ENCODE measurements around the gene CHRM2.
A peak's percentile ranks its signal among the peaks of the same experiment; 100 is the strongest.

Gene CHRM2

GRCh38 chr7:136957391-136957790, 88.9 kb downstream of the CHRM2 start:
- DNase-seq (ENCODE audit: low read depth in 2 of 2) = no peak

GRCh38 chr7:136958016-136958415, 89.6 kb downstream of the CHRM2 start:
- no peak for DNase-seq (ENCODE audit: low read depth in 2 of 2)

GRCh38 chr7:136964347-136964746, 95.9 kb downstream of the CHRM2 start:
- DNase-seq (ENCODE audit: low read depth in 2 of 2) = no peak

- DNase-seq (ENCODE audit: low read depth in 2 of 2) = no peak
Measured at GRCh38 chr7:136966825-136967224, 98.4 kb downstream of the CHRM2 start.

- no peak for DNase-seq (ENCODE audit: low read depth in 2 of 2)
Measured at GRCh38 chr7:136969761-136970160, 101.3 kb downstream of the CHRM2 start.

- DNase-seq (ENCODE audit: low read depth in 2 of 2) = no peak
Measured at GRCh38 chr7:136971776-136972175, 103.3 kb downstream of the CHRM2 start.

GRCh38 chr7:136976504-136977251, 108.2 kb downstream of the CHRM2 start:
- DNase-seq (ENCODE audit: low read depth in 2 of 2) = no peak

GRCh38 chr7:136993377-136993776, 124.9 kb downstream of the CHRM2 start:
- DNase-seq (ENCODE audit: low read depth in 2 of 2) = no peak

GRCh38 chr7:136997735-136998134, 129.3 kb downstream of the CHRM2 start:
- no peak for DNase-seq (ENCODE audit: low read depth in 2 of 2)

GRCh38 chr7:136998495-136998894, 130.0 kb downstream of the CHRM2 start:
- no peak for DNase-seq (ENCODE audit: low read depth in 2 of 2)

GRCh38 chr7:137000621-137001020, 132.2 kb downstream of the CHRM2 start:
- no peak for DNase-seq (ENCODE audit: low read depth in 2 of 2)

- DNase-seq (ENCODE audit: low read depth in 2 of 2) = no peak
Measured at GRCh38 chr7:137001041-137001440, 132.6 kb downstream of the CHRM2 start.

- DNase-seq (ENCODE audit: low read depth in 2 of 2) = no peak
Measured at GRCh38 chr7:137001478-137001877, 133.0 kb downstream of the CHRM2 start.

- peak; percentile 6 to 15 for DNase-seq (ENCODE audit: low read depth in 2 of 2)
Measured at GRCh38 chr7:137003086-137003485, 134.6 kb downstream of the CHRM2 start.

- DNase-seq (ENCODE audit: low read depth in 2 of 2) = no peak
Measured at GRCh38 chr7:137003566-137003965, 135.1 kb downstream of the CHRM2 start.

- DNase-seq (ENCODE audit: low read depth in 2 of 2) = no peak
Measured at GRCh38 chr7:137005873-137006272, 137.4 kb downstream of the CHRM2 start.

- DNase-seq (ENCODE audit: low read depth in 2 of 2) = peak in 1 of 2 experiments; percentile 1
Measured at GRCh38 chr7:137006293-137006692, 137.8 kb downstream of the CHRM2 start.

- no peak for DNase-seq (ENCODE audit: low read depth in 2 of 2)
Measured at GRCh38 chr7:137007001-137007694, 138.7 kb downstream of the CHRM2 start.

GRCh38 chr7:137009404-137009803, 141.0 kb downstream of the CHRM2 start:
- no peak for DNase-seq (ENCODE audit: low read depth in 2 of 2)

- no peak for DNase-seq (ENCODE audit: low read depth in 2 of 2)
Measured at GRCh38 chr7:137015015-137015414, 146.6 kb downstream of the CHRM2 start.

GRCh38 chr7:137017221-137017620, 148.8 kb downstream of the CHRM2 start:
- DNase-seq (ENCODE audit: low read depth in 2 of 2) = no peak

GRCh38 chr7:137018468-137018867, 150.0 kb downstream of the CHRM2 start:
- DNase-seq (ENCODE audit: low read depth in 2 of 2) = no peak

- DNase-seq (ENCODE audit: low read depth in 2 of 2) = no peak
Measured at GRCh38 chr7:137020351-137020750, 151.9 kb downstream of the CHRM2 start.

All from fibroblast of skin of left biceps (primary cell).